RWPE1 (cell line): ENCODE results near the gene EIF1AD.
"Not testable (repeated sequence)": the region's sequence is repeated elsewhere in the genome, so short reads cannot be mapped to it uniquely, and the experiment has no call there.

Experiments used
- CTCF ChIA-PET: fragments of 350-600 bp; sonication (Branson Sonifier 250); formaldehyde crosslinking; extraction: SDS; loops from one replicate; lab custom pipeline; 2021; lab: Yijun Ruan, JAX
- POLR2A ChIA-PET: fragments of 400-600 bp; formaldehyde crosslinking; extraction: SDS; loops from one replicate; lab custom pipeline; 2020; ENCODE audit warnings: antibody characterized with exemption; ENCODE audit not compliant: low non-redundant PET; lab: Yijun Ruan, JAX
- DNase-seq: peaks from one replicate; pipeline ENCODE4 v3.0.0; 2012; ENCODE audit warnings: low spot score
- H3K27ac ChIP-seq: fragments of 450-650 bp; 2 replicates; pipeline ENCODE4 v1.5.1; 2017
- TF ChIP-seq, protein P1 (sequence below): fragments of 450-650 bp; conservative IDR thresholded peaks from 2 replicates; pipeline ENCODE4 v1.5.1; 2017; ENCODE audit warnings: low read depth, mild to moderate bottlenecking

Gene EIF1AD

DNA sequence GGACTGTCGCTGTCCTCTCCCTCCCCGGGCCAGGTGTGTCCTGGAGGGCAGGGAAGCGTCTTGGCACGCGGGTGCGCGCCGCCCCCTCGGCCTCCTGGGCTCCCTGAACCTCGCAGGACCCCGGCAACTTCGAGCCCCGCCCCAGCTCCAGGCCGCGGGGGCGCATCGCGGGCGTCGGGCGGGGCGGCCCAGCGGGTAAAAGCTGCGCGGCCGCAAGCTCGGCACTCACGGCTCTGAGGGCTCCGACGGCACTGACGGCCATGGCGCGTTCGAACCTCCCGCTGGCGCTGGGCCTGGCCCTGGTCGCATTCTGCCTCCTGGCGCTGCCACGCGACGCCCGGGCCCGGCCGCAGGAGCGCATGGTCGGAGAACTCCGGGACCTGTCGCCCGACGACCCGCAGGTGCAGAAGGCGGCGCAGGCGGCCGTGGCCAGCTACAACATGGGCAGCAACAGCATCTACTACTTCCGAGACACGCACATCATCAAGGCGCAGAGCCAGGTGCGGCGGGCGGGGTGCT is 9.9 kb upstream of the EIF1AD start, which contains the start of gene CST6:
TSS of gene CST6 (plus strand) at position 224 of the 519 bp plus-strand sequence. CDS start at position 261, 37 bp downstream.
- TF ChIP-seq, protein P1, sequence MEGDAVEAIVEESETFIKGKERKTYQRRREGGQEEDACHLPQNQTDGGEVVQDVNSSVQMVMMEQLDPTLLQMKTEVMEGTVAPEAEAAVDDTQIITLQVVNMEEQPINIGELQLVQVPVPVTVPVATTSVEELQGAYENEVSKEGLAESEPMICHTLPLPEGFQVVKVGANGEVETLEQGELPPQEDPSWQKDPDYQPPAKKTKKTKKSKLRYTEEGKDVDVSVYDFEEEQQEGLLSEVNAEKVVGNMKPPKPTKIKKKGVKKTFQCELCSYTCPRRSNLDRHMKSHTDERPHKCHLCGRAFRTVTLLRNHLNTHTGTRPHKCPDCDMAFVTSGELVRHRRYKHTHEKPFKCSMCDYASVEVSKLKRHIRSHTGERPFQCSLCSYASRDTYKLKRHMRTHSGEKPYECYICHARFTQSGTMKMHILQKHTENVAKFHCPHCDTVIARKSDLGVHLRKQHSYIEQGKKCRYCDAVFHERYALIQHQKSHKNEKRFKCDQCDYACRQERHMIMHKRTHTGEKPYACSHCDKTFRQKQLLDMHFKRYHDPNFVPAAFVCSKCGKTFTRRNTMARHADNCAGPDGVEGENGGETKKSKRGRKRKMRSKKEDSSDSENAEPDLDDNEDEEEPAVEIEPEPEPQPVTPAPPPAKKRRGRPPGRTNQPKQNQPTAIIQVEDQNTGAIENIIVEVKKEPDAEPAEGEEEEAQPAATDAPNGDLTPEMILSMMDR: no peak
- POLR2A ChIA-PET: interaction anchor here (0.6 to 0.9 kb wide), 3 partner anchors 9 to 111 kb away, joined by 3 to 5 read pairs (median 3); partner anchors contain the start of genes BANF1 and EIF1AD
- CTCF ChIA-PET: interaction anchor here (0.6 to 1.6 kb wide), 4 partner anchors 10 to 56 kb away, joined by 3 to 6 read pairs (median 4); no protein-coding TSS in a partner anchor
- DNase-seq: no peak
- H3K27ac ChIP-seq: no peak within 1 kb of the TSS; the same call in 1 of the 2 replicates

DNA sequence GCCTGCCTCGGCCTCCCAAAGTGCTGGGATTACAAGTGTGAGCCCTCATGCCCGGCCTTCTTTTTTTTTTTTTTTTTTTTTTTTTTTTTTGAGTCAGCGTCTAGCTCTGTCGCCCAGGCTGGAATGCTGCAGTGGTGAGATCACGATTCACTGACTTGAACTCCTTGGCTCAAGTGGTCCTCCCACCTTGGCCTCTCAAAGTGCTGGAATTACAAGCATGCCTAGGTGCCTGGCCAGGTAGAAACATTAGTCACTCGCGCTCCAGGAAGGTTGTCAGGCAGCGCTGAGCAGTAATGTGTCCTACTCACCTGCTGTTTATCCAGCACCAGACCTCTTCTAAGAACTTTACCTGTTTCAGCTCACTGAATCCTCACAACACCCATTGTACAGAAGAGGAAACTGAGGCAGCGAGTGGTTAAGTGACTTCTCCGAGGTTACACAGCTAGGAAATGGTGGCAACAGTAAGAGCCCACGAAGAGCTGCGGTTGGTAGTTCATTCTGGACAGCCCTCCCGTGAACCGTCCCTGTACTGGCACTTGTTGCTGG is 9.4 kb upstream of the EIF1AD start:
- DNase-seq: peak; percentile 82
- H3K27ac ChIP-seq: no peak overlapping the region
- CTCF ChIA-PET: interaction anchor here (0.5 to 1.6 kb wide), 5 partner anchors 11 to 300 kb away, joined by 3 to 6 read pairs (median 4); no protein-coding TSS in a partner anchor
- POLR2A ChIA-PET: interaction anchor here (0.6 to 0.9 kb wide), 3 partner anchors 9 to 112 kb away, joined by 3 to 5 read pairs (median 3); partner anchors contain the start of genes BANF1 and EIF1AD
- TF ChIP-seq, protein P1: no peak

DNA sequence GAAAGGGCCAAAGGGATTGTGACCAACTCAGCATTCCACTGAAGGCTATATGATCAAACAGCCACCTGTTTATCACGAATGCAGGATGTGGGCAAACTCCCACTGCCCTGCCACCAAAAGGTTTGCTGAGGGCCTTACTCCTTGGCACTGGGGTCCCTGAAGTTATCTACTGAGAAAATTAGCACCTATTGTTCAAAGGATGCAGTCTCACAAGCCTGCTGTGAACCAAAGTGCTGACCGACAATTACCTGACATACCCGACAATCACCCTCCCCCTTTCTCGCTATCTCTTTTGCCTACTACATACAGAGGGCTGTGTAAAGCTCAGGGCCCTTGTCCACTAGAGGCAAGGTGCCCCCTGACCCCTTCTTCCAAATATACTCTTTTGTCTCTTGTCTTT is 8.1 kb upstream of the EIF1AD start:
- DNase-seq, POLR2A ChIA-PET, H3K27ac ChIP-seq: not testable (repeated sequence)
- CTCF ChIA-PET: interaction anchor here (0.7 to 1.6 kb wide), 2 partner anchors 13 to 25 kb away, joined by 3 to 6 read pairs; no protein-coding TSS in a partner anchor

DNA sequence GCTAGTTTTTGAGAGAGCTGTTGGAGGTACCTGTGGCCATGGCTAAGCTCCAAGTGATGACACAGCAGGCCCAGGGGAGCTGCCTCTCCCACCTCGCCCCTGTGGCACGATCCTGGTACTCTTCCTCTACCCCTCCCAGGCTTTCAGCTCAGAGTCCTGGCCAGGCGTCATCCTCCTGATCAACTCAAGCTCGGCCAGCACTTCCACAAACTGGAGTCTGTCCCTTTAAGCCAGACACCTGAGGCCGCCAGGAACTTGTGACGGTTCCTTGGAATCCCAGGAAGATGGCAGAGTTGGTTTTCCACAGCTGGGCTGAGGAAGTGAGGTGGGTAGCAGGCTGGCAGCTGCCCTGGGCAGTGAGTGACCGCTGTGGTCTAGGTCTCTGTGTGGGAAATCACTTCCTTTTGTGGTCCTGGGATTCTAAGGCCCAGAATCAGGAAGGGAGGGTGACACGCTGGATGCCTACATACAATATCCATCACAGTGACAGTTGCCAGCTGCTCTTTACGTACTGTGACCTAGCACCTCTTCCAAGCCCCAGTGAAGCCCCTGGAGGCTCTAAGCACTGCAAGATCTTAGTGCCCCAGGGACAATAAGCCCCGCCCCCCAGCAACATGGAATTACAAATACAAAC is 6.6 kb upstream of the EIF1AD start:
- POLR2A ChIA-PET: no interaction called here
- H3K27ac ChIP-seq: peak overlapping the region; percentile 63
- DNase-seq: peak; percentile 48
- TF ChIP-seq, protein P1: no peak
- CTCF ChIA-PET: interaction anchor here (0.6 to 2.6 kb wide), 4 partner anchors 15 to 309 kb away, joined by 3 to 14 read pairs (median 4); no protein-coding TSS in a partner anchor

DNA sequence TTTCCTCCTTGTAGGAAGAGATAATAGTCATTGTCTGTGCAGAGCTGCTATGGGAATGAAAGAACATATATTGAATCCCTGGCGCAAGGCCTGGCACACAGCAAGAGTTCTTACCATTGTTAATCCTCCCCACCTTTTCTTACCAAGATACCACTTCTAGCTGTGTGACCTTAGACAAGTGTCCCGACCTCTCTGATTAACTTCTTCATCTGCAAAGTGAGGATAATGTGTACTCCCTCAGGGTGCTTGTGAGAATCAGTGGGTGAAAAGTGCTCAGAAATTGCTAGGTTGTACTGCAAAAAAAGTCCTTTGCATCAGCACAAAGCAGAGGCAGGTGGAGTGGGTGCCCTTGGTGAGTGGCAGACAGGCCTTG is 6.1 kb upstream of the EIF1AD start:
- TF ChIP-seq, protein P1: no peak
- POLR2A ChIA-PET: no interaction called here
- DNase-seq: no peak
- CTCF ChIA-PET: interaction anchor here (0.6 to 2.6 kb wide), 3 partner anchors 15 to 308 kb away, joined by 3 to 14 read pairs (median 5); no protein-coding TSS in a partner anchor
- peak overlapping the region; percentile 63 for H3K27ac ChIP-seq

DNA sequence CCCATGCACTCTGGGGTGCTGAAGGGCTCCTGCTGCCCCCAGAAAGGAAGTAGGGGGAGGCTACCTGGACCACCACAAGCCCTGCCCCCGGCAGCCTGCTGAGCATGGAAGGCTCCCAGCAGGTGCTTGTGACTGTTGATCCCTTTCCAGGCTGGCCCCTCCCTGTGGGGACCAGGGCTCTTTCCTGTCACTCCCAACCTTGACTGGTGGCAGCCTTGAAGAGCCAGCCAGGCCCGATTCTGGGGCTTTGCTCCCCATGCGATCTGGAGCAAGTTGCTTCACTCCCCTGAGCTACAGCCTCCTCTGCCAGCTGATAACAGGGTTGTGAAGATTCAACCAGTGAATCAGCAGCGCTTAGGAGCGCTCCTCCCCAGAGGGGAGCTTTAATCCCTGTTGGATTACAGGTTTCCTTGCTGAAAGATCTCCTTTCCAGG is 5.3 kb upstream of the EIF1AD start:
- DNase-seq: no peak
- peak overlapping the region; percentile 35 for H3K27ac ChIP-seq
- POLR2A ChIA-PET: interaction anchor here (0.6 kb wide), 1 partner anchor 44 kb away, joined by 9 read pairs; no protein-coding TSS in a partner anchor
- CTCF ChIA-PET: interaction anchor here (0.6 to 2.6 kb wide), 2 partner anchors 13 to 16 kb away, joined by 3 to 14 read pairs; no protein-coding TSS in a partner anchor
- TF ChIP-seq, protein P1: no peak
